Transverse colon (tissue), 4 donors: ENCODE results near the gene CARD19.

Experiments used
- CTCF ChIP-seq, 5 experiments: fragments of 200-600 bp in 3 of 5; fragments of 450-650 bp in 2 of 5; sonication (generic) in 3 of 5; IDR thresholded peaks; 1 replicate in 2 of 5; 2 replicates in 3 of 5; pipeline ENCODE4 v1.5.1; 2016 to 2017; ENCODE audit warnings: antibody characterized with exemption in 5 of 5, inconsistent platforms in 3 of 5, mild to moderate bottlenecking in 2 of 5, moderate library complexity in 1 of 5
- EP300 ChIP-seq: sonication (generic); formaldehyde crosslinking; IDR thresholded peaks from one replicate; pipeline ENCODE4 v1.6.1; 2017; ENCODE audit warnings: antibody characterized with exemption, low read depth
- POLR2A ChIP-seq: fragments of 450-650 bp; IDR thresholded peaks from one replicate; pipeline ENCODE4 v1.6.1; 2016; ENCODE audit warnings: antibody characterized with exemption, mild to moderate bottlenecking, moderate library complexity
- POLR2AphosphoS5 ChIP-seq, 3 donors: sonication (generic); formaldehyde crosslinking; IDR thresholded peaks; one replicate each; pipeline ENCODE4 v1.6.1; 2016; ENCODE audit warnings: antibody characterized with exemption in 3 of 3

- TF ChIP-seq CTCF (IDR thresholded peaks at IDR 0.05) (no peak), POLR2AphosphoS5 (IDR thresholded peaks at IDR 0.05) (no peak), POLR2A (no peak), EP300 (no peak)
Observed at GRCh38 chr9:93126825-93127368, 30.9 kb downstream of the CARD19 start.
